Skeletal muscle satellite cell (primary cell): ENCODE measurements around the gene NEURL4.
"Not testable (repeated sequence)": the region's sequence is repeated elsewhere in the genome, so short reads cannot be mapped to it uniquely, and the experiment has no call there.

Experiments
- H3K27me3 ChIP-seq: 2 replicates; pipeline ENCODE4 v1.7.0; 2013; ENCODE audit warnings: low read length; ENCODE audit not compliant: control insufficient read depth, insufficient read depth
- H3K36me3 ChIP-seq: 2 replicates; pipeline ENCODE4 v1.7.0; 2013; ENCODE audit warnings: mild to moderate bottlenecking, control low read depth, low read length; ENCODE audit not compliant: insufficient read depth
- H3K4me1 ChIP-seq: 2 replicates; pipeline ENCODE4 v1.7.0; 2013; ENCODE audit warnings: low read length; ENCODE audit not compliant: control insufficient read depth, insufficient read depth
- H3K4me2 ChIP-seq: 2 replicates; pipeline ENCODE4 v1.7.0; 2013; ENCODE audit warnings: mild to moderate bottlenecking, low read length
- H3K4me3 ChIP-seq: 2 replicates; pipeline ENCODE4 v1.7.0; 2013; ENCODE audit warnings: low read length
- H3K9ac ChIP-seq: 2 replicates; pipeline ENCODE4 v1.7.0; 2013; ENCODE audit warnings: mild to moderate bottlenecking, low read depth, low read length, moderate library complexity
- H3K9me3 ChIP-seq: replicated peaks from 2 replicates; pipeline ENCODE4 v1.7.0; 2013; ENCODE audit warnings: mild to moderate bottlenecking, control low read depth, low read length

NEURL4 gene

DNA sequence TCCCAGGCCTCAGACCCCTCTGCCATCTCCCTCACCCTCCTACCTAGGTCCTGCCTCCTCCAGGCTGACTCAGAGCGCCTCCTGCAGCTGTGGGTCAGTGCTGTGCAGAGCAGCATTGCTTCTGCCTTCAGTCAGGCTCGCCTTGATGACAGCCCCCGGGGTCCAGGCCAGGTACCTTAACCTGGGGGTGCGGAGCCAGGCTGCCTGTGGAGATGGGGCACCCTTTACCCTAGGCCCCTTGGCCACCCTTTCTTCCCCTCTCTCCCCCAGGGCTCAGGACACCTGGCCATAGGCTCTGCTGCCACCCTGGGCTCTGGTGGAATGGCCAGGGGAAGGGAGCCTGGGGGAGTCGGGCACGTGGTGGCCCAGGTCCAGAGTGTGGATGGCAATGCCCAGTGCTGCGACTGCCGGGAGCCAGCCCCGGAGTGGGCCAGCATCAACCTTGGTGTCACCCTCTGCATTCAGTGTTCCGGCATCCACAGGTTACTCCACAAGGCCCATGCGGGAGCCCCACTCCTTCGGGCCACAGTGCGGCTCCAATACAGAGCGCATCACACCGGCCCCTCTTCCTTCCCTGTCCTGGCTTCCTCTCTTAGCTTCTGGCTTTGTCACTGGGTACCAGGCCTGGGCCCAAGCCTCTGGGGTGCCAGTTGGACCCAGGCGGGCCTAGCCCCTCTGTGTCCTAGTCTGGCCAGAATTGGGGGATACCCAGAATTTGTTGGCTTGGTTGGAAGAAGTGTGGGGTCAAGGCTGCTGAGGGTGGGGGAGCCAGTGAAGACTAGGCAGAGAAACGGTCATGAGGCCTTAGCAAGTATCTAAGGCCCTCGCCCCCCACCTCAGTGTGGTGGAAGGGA, 17.9 kb upstream of the NEURL4 start:
- no peak overlapping the region for H3K4me2 ChIP-seq
- no peaks in the 10 kb centered on the region for H3K9me3 ChIP-seq
- no peak overlapping the region for H3K4me3 ChIP-seq
- H3K9ac ChIP-seq: no peak overlapping the region
- peaks cover 14% of the 10 kb centered on the region for H3K4me1 ChIP-seq
- H3K27me3 ChIP-seq: peaks cover 26% of the 10 kb centered on the region
- H3K36me3 ChIP-seq: no peaks in the 10 kb centered on the region

DNA sequence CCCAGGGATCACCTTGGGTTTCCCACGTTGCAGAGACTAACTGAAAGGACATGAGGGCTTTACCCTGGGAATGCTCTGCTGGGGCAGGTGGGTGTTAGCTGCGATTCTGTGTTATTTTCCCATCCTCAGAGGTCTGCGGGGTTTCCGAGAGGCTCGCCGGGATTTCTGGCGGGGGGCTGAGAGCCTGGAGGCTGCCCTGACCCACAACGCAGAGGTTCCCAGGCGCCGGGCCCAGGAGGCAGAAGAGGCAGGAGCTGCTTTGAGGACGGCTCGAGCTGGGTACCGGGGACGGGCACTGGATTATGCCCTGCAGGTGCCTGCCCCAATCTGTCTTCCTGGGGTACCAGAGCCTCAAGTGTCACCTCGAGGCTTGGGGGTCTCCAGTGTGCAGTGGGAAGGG, 14.1 kb upstream of the NEURL4 start:
- Histone ChIP-seq H3K4me3 (no peak overlapping the region), H3K9ac (no peak overlapping the region), H3K4me1 (no peaks in the 10 kb centered on the region), H3K27me3 (peaks cover 34% of the 10 kb centered on the region), H3K9me3 (no peaks in the 10 kb centered on the region), H3K4me2 (no peak overlapping the region), H3K36me3 (no peaks in the 10 kb centered on the region)

DNA sequence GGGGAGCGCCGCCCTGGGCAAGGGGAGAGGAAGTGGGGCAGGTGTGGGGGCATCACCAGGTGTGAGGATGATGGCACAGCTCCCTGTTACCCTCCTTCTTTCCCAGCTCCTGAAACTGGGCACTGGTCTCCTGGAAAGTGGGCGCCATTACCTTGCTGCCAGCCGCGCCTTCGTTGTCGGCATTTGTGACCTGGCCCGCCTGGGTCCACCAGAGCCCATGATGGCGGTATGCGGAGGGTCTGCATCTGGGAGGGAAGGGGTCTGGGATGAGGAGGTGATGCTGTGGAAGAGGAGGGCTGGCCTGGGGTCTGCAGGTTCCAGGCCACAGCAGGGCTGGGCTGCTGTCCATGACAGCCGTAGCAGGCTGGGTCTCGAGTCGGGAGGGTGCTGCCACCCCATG, 12.7 kb upstream of the NEURL4 start:
- Histone ChIP-seq H3K4me3 (no peak overlapping the region), H3K4me1 (no peaks in the 10 kb centered on the region), H3K36me3 (no peaks in the 10 kb centered on the region)

DNA sequence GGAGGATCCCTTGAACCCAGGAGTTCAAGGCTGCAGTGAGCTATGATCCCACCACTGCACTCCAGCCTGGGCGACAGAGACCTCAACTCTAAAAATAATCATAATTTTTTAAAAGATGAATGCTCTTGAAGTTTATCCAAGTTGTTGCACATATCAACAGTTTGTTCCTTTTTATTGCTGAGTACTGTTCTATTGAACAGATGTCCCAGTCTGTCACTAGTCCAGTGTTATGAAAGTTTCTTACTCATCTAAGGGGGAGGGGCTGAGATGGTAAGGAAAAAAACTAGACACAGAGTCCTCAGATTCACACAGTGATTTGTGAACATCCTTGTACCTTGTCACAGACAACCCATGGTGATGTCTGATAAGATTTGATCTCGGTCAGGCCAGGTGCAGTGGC, 11.0 kb upstream of the NEURL4 start:
- peaks cover 42% of the 10 kb centered on the region for H3K27me3 ChIP-seq
- H3K4me1 ChIP-seq: no peaks in the 10 kb centered on the region
- no peak overlapping the region for H3K4me2 ChIP-seq
- no peaks in the 10 kb centered on the region for H3K36me3 ChIP-seq
- H3K4me3 ChIP-seq: no peak overlapping the region
- H3K9me3 ChIP-seq: no peaks in the 10 kb centered on the region
- H3K9ac ChIP-seq: no peak overlapping the region

More for the DNA sequence above, 12.7 kb upstream of the NEURL4 start:
- Histone ChIP-seq H3K27me3 (peaks cover 36% of the 10 kb centered on the region), H3K9ac (no peak overlapping the region), H3K4me2 (no peak overlapping the region), H3K9me3 (no peaks in the 10 kb centered on the region)

DNA sequence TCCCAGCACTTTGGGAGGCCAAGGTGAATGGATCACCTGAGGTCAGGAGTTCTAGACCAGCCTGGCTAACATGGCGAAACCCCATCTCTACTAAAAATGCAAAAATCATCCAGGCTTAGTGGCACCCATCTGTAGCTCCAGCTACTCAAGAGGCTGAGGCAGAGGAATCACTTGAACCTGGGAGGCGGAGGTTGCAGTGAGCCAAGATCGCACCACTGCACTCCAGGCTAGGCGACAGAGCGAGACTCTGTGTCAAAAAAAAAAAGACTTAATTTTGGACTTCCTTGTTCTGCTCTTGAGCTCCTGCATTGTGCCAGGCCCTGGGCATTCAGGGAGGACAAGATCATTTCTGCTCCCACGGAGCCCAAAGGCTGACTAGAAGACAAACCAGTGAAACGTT, 8.5 kb upstream of the NEURL4 start:
- not testable (repeated sequence) for H3K36me3 ChIP-seq, H3K4me3 ChIP-seq, H3K9me3 ChIP-seq, H3K4me2 ChIP-seq, H3K9ac ChIP-seq, H3K4me1 ChIP-seq
- H3K27me3 ChIP-seq: peaks cover 27% of the 10 kb centered on the region

DNA sequence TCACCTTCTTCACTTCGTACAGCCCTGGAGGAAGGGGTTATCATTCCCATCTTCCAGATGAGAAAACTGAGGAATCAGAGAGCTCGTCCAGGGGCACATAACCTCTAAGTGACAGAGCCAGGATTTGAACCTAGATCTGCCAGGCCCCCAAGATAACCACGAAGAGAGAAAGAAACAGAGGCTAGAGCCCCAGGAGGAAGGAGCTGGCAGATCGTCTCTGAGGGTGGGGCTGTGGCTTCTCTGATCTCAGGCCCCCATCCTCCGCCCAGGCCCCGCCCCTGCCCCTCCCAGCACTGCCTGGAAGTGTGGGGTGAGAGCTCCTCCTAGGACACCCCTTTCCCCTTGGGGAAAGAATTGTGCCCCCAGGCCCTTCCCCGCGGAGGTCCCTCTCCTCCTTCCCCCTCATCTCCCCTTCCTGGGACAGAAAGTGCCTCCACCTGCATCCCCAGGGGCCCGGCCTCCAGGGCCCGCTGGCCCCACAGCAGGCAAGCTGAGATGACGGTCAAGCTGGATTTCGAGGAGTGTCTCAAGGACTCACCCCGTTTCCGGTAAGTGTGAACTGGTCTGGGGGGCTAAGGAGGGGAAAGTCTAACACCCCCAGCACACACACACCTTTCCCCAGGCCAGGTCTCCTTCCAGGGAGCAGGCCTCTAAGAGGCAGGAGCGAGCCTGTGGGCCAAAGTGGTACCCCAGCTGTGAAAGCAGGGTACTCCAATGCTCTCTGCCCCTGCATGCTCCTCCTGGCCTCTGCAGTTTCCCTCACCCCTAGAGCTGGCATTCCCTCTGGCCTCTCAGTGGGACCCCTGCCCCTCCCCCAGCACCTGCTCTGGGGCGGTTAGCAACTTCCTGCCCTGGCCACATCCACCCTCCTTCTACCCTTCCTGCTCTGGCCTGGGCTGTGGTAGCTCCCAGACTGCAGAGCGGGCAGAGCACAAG, 7.4 kb upstream of the NEURL4 start, which contains the start of gene ACAP1:
Gene ACAP1, plus strand, starts transcription at position 290 of the 936 bp plus-strand sequence. Its CDS starts 206 bp downstream, at position 496.
- Histone ChIP-seq H3K4me3 (no peak within 1 kb of the TSS), H3K9me3 (no peaks in the 10 kb centered on the region), H3K27me3 (peaks cover 19% of the 10 kb centered on the region), H3K36me3 (no peaks in the 10 kb centered on the region), H3K4me1 (no peaks in the 10 kb centered on the region), H3K9ac (no peak within 1 kb of the TSS), H3K4me2 (no peak within 1 kb of the TSS)

DNA sequence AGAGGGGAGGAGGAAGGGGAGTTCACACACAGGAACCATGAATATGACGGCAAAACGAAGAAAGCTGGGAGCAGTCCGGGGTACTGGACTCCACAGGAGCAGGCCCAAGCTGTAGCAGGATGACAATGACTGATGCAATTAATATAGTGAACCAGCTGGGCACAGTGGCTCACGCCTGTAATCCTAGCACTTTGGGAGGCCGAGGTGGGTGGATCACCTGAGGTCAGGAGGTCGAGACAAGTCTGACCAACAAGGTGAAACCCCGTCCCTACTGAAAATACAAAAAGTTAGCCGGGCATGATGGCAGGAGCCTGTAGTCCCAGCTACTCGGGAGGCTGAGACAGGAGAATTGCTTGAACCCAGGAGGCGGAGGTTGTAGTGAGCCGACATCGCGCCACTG, 6.6 kb upstream of the NEURL4 start:
- H3K36me3 ChIP-seq, H3K9me3 ChIP-seq, H3K4me1 ChIP-seq, H3K4me2 ChIP-seq, H3K9ac ChIP-seq, H3K4me3 ChIP-seq: not testable (repeated sequence)
- H3K27me3 ChIP-seq: peaks cover 16% of the 10 kb centered on the region

DNA sequence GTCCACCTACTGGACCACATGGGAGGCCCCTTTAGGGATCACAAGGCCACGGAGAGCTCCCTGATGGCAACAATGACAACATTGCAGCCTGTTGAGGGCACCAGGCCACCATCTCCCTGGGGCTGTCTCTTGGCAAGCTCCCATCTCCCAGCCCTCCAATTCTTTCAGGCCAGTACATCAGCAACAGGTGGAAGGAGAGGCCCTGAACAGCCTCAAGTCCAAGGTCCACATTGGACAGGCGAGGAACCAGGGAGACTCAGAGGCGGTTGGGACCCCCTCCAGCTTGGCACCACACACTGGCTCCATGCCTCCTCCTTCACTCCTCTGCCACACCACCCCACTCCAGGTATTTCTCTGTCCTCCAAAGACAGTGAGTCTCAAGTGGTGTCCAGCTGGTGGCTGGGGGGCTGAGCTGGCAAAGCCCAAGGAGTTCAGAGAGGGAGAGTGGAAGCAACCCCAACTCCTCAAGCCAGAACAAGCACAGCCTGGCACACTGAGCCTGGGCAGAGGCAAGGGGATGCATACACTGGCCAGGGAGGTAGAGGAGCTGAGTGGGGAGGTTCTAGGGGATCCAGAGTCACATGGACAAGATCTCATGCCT, 5.9 kb upstream of the NEURL4 start:
- H3K36me3 ChIP-seq: no peaks in the 10 kb centered on the region
- peaks cover 16% of the 10 kb centered on the region for H3K27me3 ChIP-seq
- H3K4me1 ChIP-seq: peaks cover 3% of the 10 kb centered on the region
- H3K4me3 ChIP-seq: no peak overlapping the region
- no peak overlapping the region for H3K4me2 ChIP-seq
- no peak overlapping the region for H3K9ac ChIP-seq
- no peaks in the 10 kb centered on the region for H3K9me3 ChIP-seq

DNA sequence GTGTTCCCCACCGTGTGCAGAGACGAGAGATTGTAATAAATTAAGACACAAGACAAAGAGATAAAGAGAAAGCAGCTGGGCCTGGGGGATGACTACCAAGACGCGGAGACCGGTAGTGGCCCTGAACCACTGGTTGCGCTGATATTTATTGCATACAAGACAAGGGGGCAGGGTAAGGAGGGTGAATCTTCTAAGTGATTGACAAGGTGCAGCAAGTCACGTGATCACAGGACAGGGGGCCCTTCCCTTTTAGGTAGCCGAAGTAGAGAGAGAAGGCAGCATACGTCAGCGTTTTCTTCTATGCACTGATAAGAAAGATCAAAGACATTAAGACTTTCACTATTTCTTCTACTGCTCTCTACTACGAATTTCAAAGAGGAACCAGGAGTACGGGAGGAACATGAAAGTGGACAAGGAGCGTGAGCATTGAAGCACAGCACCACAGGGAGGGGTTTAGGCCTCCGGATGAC, 3.5 kb upstream of the NEURL4 start:
- H3K4me2 ChIP-seq, H3K4me3 ChIP-seq, H3K9ac ChIP-seq, H3K36me3 ChIP-seq, H3K9me3 ChIP-seq: not testable (repeated sequence)
- peaks cover 13% of the 10 kb centered on the region for H3K4me1 ChIP-seq
- peaks cover 16% of the 10 kb centered on the region for H3K27me3 ChIP-seq

DNA sequence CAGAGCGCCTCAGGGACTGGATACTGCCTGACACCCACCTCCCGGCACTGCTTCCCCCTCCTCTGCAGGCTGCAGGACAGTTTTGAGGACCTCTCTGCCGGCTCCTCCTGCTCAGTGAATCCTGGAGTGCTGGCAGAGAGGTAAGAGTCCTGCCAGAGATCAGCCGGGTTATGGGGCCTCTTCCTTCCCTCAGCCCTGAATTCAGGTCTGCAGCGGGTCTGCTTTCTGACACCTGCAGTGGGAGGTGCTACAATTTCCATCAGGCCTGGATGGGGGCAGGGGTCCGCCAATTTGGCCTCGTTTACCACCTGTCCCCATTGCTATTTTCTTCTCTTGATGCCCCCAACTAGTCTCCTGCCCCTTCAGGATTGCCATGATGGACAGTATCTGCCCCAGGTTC, 3.0 kb upstream of the NEURL4 start:
- Histone ChIP-seq H3K4me3 (no peak overlapping the region), H3K36me3 (no peaks in the 10 kb centered on the region), H3K9ac (no peak overlapping the region), H3K4me1 (peaks cover 13% of the 10 kb centered on the region), H3K9me3 (no peaks in the 10 kb centered on the region), H3K27me3 (peaks cover 16% of the 10 kb centered on the region), H3K4me2 (no peak overlapping the region)

DNA sequence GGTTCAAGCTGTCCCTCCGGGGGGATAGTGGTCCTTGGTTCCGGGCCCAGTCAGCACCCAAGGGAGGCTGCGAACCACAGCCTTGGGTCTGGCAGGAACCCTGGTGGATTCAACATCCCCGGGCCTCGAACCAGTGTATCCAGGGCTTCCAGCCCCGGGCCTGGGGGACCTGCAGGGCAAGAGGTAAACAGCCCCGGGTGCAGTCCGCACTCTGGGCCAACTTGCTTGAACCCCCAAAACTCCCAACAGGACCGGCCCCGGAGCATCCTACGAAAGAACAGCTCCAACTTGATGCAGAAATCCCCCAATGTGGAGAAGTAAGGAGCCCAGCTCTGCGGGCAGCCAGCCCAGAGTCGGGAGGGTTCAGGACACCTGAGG, 1.5 kb upstream of the NEURL4 start:
- Histone ChIP-seq H3K4me2 (peak overlapping the region; percentile 100), H3K27me3 (peaks cover 11% of the 10 kb centered on the region), H3K36me3 (peaks cover 14% of the 10 kb centered on the region), H3K9ac (peak overlapping the region; percentile 84), H3K4me1 (peaks cover 13% of the 10 kb centered on the region), H3K4me3 (peak overlapping the region; percentile 92), H3K9me3 (no peaks in the 10 kb centered on the region)
